ENCODE data around the gene PIGK.

The PIGK gene

GRCh38 chr1:77089756-77090155 is 129.5 kb downstream of the PIGK start:
- no peak for DNase-seq

- DNase-seq, result no peak
Measured at GRCh38 chr1:77085109-77085508, 134.1 kb downstream of the PIGK start.

- DNase-seq, result no peak
Measured at GRCh38 chr1:77084457-77084856, 134.8 kb downstream of the PIGK start.

- no peak for DNase-seq
Measured at GRCh38 chr1:77081834-77082233, 137.4 kb downstream of the PIGK start.

- no peak for DNase-seq
Measured at GRCh38 chr1:77076759-77077158, 142.5 kb downstream of the PIGK start.

GRCh38 chr1:77068013-77068412 is 151.2 kb downstream of the PIGK start:
- no peak for DNase-seq

GRCh38 chr1:77065693-77066342 is 153.4 kb downstream of the PIGK start:
- DNase-seq, result no peak

GRCh38 chr1:77064246-77064645 is 155.0 kb downstream of the PIGK start:
- no peak for DNase-seq

- no peak for DNase-seq
Measured at GRCh38 chr1:77063118-77063517, 156.1 kb downstream of the PIGK start.

GRCh38 chr1:77061162-77061561 is 158.1 kb downstream of the PIGK start:
- DNase-seq, result no peak

GRCh38 chr1:77060000-77060399 is 159.2 kb downstream of the PIGK start:
- no peak for DNase-seq

GRCh38 chr1:77057994-77058585 is 161.1 kb downstream of the PIGK start:
- DNase-seq, result no peak

- no peak for DNase-seq
Measured at GRCh38 chr1:77056525-77056924, 162.7 kb downstream of the PIGK start.

- DNase-seq, result no peak
Measured at GRCh38 chr1:77051425-77051824, 167.8 kb downstream of the PIGK start.

- DNase-seq, result no peak
Measured at GRCh38 chr1:77048615-77049005, 170.6 kb downstream of the PIGK start.

- no peak for DNase-seq
Measured at GRCh38 chr1:77047978-77048614, 171.1 kb downstream of the PIGK start.

GRCh38 chr1:77047575-77047974 is 171.7 kb downstream of the PIGK start:
- DNase-seq, result no peak

GRCh38 chr1:77044133-77044849 is 174.9 kb downstream of the PIGK start:
- DNase-seq, result no peak

GRCh38 chr1:77040826-77041225 is 178.4 kb downstream of the PIGK start:
- DNase-seq, result no peak

GRCh38 chr1:77039739-77040138 is 179.5 kb downstream of the PIGK start:
- no peak for DNase-seq

- DNase-seq, result no peak
Measured at GRCh38 chr1:77039111-77039510, 180.1 kb downstream of the PIGK start.

Measured in NCI-H1105 treated with DMSO at 0.1 percent for 48 hours (cell line).